ENCODE data around the gene STK10.
"Not testable (repeated sequence)": the region's sequence is repeated elsewhere in the genome, so short reads cannot be mapped to it uniquely, and the experiment has no call there.

The STK10 gene

DNA sequence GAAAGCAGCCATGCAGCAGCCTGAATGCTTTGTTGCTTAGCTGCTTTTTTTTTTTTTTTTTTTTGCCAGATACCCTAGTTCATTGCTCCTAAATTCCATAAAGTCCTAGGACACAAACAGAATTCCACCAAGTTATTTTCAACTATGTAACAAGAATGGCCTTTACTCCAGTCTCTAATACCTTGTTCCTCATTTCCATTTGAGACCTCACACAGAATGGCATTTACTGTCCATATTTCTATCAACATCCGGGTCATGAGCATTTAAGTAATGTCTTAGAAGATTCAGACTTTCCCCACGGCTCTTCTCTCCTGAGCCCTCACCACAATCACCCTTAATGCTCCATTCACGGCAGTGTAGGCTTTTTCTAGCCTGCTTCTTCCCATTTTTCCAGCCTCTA is 149.9 kb downstream of the STK10 start:
- Histone ChIP-seq H3K9me3 (ENCODE audit: control insufficient read depth in 5 of 5, low read length in 5 of 5) (no peaks in the 10 kb centered on the region), H3K4me1 (ENCODE audit: control insufficient read depth in 5 of 5, insufficient read depth in 5 of 5, low read length in 5 of 5) (peaks cover 0 to 9% (median 3%) of the 10 kb centered on the region in 5 donors), H3K27ac (ENCODE audit: low read depth, low read length) (no peak overlapping the region), H3K4me3 (ENCODE audit: low read depth in 1 of 5, low read length in 5 of 5) (no peak overlapping the region), H3K9ac (ENCODE audit: low read length in 5 of 5) (no peak overlapping the region), H3K36me3 (ENCODE audit: control insufficient read depth in 5 of 5, insufficient read depth in 5 of 5, low read length in 5 of 5) (no peaks in the 10 kb centered on the region), H3K27me3 (ENCODE audit: control insufficient read depth in 5 of 5, insufficient read depth in 4 of 5, low read length in 5 of 5) (no peaks in the 10 kb centered on the region)

DNA sequence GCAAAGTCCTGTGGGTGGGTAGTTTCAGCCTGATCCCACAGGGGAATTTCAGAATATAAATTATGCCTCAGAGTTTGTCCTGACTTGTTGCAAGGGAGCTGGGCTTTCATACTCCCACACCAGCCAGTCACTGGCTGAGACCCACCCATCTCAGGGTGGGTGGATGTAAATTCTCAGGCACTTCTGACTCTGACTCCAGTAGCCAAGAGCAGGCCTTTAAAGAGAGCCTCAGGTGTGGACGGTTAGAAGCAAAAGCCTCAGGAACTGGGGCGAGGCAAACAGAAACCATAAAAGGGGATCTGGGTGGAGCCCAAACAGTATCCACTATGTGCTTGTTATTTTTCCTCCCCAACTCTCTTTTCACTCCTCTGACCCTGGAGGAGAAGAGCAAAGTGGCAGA is 153.0 kb downstream of the STK10 start:
- Histone ChIP-seq H3K27ac (ENCODE audit: low read depth, low read length) (no peak overlapping the region), H3K4me3 (ENCODE audit: low read depth in 1 of 5, low read length in 5 of 5) (no peak overlapping the region), H3K4me1 (ENCODE audit: control insufficient read depth in 5 of 5, insufficient read depth in 5 of 5, low read length in 5 of 5) (peaks cover 0 to 5% (median 3%) of the 10 kb centered on the region in 5 donors), H3K27me3 (ENCODE audit: control insufficient read depth in 5 of 5, insufficient read depth in 4 of 5, low read length in 5 of 5) (no peaks in the 10 kb centered on the region), H3K9me3 (ENCODE audit: control insufficient read depth in 5 of 5, low read length in 5 of 5) (no peaks in the 10 kb centered on the region), H3K9ac (ENCODE audit: low read length in 5 of 5) (no peak overlapping the region), H3K36me3 (ENCODE audit: control insufficient read depth in 5 of 5, insufficient read depth in 5 of 5, low read length in 5 of 5) (no peaks in the 10 kb centered on the region)

DNA sequence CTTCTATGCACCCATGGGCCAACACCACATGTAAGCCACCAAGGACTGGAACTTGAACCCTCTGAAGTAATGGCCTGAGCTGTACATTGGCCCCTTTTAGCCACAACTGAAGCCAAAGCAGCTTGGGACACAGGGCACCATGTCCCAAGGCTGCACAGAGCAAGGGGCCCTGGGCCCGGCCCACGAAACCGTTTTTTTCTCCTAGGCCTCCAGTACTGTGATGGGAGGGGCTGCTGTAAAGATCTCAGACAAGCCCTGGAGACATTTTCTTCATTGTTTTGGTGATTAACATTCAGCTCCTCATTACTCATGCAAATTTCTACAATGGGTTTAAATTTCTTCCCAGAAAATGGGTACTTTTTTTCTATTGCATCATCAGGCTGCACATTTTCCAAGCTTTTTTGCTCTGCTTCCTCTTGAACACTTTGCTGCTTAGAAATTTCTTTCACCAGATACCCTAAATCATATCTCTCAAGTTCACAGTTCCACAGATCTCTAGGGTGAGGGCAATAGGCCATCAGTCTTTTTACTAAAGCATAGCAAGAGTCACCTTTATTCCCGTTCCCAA is 156.0 kb downstream of the STK10 start:
- Histone ChIP-seq H3K4me3 (ENCODE audit: low read depth in 1 of 5, low read length in 5 of 5) (no peak overlapping the region), H3K27ac (ENCODE audit: low read depth, low read length) (no peak overlapping the region), H3K9me3 (ENCODE audit: control insufficient read depth in 5 of 5, low read length in 5 of 5) (no peaks in the 10 kb centered on the region), H3K36me3 (ENCODE audit: control insufficient read depth in 5 of 5, insufficient read depth in 5 of 5, low read length in 5 of 5) (no peaks in the 10 kb centered on the region), H3K9ac (ENCODE audit: low read length in 5 of 5) (no peak overlapping the region), H3K4me1 (ENCODE audit: control insufficient read depth in 5 of 5, insufficient read depth in 5 of 5, low read length in 5 of 5) (peaks cover 0 to 8% (median 6%) of the 10 kb centered on the region in 5 donors), H3K27me3 (ENCODE audit: control insufficient read depth in 5 of 5, insufficient read depth in 4 of 5, low read length in 5 of 5) (no peaks in the 10 kb centered on the region)

DNA sequence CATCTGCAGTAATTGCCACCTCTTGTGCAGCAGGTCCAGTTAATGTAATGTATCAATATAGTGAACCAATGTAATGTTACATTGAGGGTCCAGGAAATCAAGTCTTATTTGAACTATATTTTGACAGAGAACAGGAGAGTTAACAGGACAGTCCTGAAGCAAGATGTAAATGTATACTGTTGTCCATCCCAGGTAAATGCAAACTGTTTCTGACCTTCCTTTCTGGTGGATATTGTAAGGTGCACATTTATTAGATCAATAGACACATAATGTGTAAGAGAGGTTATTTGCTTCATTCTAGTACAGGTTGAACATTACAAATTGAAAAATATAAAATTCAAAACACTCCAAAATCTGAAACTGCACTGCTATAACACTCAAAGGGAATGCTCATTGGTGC is 158.1 kb downstream of the STK10 start:
- Histone ChIP-seq H3K9me3 (ENCODE audit: control insufficient read depth in 5 of 5, low read length in 5 of 5) (no peaks in the 10 kb centered on the region), H3K27me3 (ENCODE audit: control insufficient read depth in 5 of 5, insufficient read depth in 4 of 5, low read length in 5 of 5) (no peaks in the 10 kb centered on the region), H3K4me1 (ENCODE audit: control insufficient read depth in 5 of 5, insufficient read depth in 5 of 5, low read length in 5 of 5) (peaks cover 1 to 8% (median 6%) of the 10 kb centered on the region in 5 donors), H3K36me3 (ENCODE audit: control insufficient read depth in 5 of 5, insufficient read depth in 5 of 5, low read length in 5 of 5) (no peaks in the 10 kb centered on the region), H3K27ac (ENCODE audit: low read depth, low read length) (no peak overlapping the region), H3K9ac (ENCODE audit: low read length in 5 of 5) (no peak overlapping the region), H3K4me3 (ENCODE audit: low read depth in 1 of 5, low read length in 5 of 5) (no peak overlapping the region)

DNA sequence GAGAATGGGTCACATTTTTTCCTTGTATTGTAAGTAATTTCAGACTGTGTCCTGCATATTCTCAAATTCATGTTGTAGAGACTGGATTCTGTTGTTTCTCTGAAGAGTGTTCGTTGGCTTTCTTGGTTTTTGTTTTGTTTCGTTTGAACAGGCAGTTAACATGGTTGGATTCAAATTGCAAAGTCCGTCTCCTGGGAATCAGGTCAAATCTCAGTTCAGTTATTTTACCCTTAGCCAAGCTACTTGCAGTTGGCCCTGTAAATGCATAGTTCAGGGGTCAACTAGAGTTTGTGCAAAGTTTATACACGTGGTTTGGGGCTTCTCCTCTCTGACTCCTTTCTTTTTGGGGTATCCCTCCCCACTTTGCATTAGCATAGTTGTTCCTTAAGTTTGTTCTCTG is 159.9 kb downstream of the STK10 start:
- Histone ChIP-seq H3K27ac (ENCODE audit: low read depth, low read length) (no peak overlapping the region), H3K9ac (ENCODE audit: low read length in 5 of 5) (no peak overlapping the region), H3K4me1 (ENCODE audit: control insufficient read depth in 5 of 5, insufficient read depth in 5 of 5, low read length in 5 of 5) (peaks cover 2 to 8% (median 6%) of the 10 kb centered on the region in 5 donors), H3K9me3 (ENCODE audit: control insufficient read depth in 5 of 5, low read length in 5 of 5) (no peaks in the 10 kb centered on the region), H3K27me3 (ENCODE audit: control insufficient read depth in 5 of 5, insufficient read depth in 4 of 5, low read length in 5 of 5) (no peaks in the 10 kb centered on the region), H3K36me3 (ENCODE audit: control insufficient read depth in 5 of 5, insufficient read depth in 5 of 5, low read length in 5 of 5) (no peaks in the 10 kb centered on the region), H3K4me3 (ENCODE audit: low read depth in 1 of 5, low read length in 5 of 5) (no peak overlapping the region)

DNA sequence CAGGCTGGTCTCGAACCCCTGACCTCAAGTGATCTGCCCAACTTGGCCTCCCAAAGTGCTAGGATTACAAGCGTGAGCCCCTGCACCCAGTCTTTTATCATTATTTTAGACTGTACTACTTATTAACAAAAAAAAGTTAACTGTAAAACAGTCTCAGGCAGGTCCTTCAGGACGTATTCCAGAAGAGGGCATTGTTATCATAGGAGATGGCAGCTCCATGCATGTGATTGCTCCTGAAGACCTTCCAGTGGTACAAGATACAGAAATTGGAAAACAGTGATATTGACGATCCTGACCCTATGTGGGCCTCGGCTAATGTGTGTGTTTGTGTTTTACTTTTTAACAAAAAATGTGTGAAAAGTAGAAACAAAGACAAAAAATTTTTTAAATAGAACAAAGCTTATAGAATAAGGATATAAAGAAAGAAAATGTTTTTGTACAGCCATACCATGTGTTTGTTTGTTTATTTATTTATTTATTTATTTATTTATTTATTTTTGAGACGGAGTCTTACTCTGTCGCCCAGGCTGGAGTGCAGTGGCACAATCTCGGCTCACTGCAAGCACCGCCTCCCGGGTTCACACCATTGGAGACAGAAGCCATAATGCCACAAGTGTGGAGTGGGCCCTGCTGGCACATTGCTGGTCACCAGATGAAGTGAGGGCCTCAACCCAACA is 167.8 kb downstream of the STK10 start:
- not testable (repeated sequence) for H3K9me3 ChIP-seq (ENCODE audit: control insufficient read depth in 5 of 5, low read length in 5 of 5); H3K9ac ChIP-seq (ENCODE audit: low read length in 5 of 5); H3K4me3 ChIP-seq (ENCODE audit: low read depth in 1 of 5, low read length in 5 of 5); H3K27ac ChIP-seq (ENCODE audit: low read depth, low read length); H3K36me3 ChIP-seq (ENCODE audit: control insufficient read depth in 5 of 5, insufficient read depth in 5 of 5, low read length in 5 of 5); H3K27me3 ChIP-seq (ENCODE audit: control insufficient read depth in 5 of 5, insufficient read depth in 4 of 5, low read length in 5 of 5); H3K4me1 ChIP-seq (ENCODE audit: control insufficient read depth in 5 of 5, insufficient read depth in 5 of 5, low read length in 5 of 5)

DNA sequence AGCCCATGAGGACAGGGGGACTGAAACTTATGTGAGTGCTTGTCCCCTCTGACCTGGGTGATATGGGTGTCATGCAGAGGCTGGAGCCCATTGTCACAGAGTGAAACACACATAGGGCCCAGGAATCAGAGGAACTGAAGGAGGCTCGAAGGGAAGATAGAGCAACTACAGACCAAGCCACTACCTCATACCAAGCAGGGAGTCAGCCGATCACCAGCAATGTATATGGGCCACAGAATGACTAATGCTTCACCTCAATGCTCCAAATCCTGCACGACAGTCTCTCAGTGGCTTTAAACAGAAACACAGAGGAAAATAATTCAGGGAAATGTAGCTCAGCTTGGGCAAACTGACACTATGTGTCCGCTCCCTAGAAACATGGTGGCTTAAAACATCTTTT is 172.7 kb downstream of the STK10 start:
- H3K4me3 ChIP-seq (ENCODE audit: low read depth in 1 of 5, low read length in 5 of 5), result no peak overlapping the region
- no peaks in the 10 kb centered on the region for H3K27me3 ChIP-seq (ENCODE audit: control insufficient read depth in 5 of 5, insufficient read depth in 4 of 5, low read length in 5 of 5)
- no peaks in the 10 kb centered on the region for H3K4me1 ChIP-seq (ENCODE audit: control insufficient read depth in 5 of 5, insufficient read depth in 5 of 5, low read length in 5 of 5)
- no peaks in the 10 kb centered on the region for H3K36me3 ChIP-seq (ENCODE audit: control insufficient read depth in 5 of 5, insufficient read depth in 5 of 5, low read length in 5 of 5)
- H3K27ac ChIP-seq (ENCODE audit: low read depth, low read length), result no peak overlapping the region
- no peak overlapping the region for H3K9ac ChIP-seq (ENCODE audit: low read length in 5 of 5)
- H3K9me3 ChIP-seq (ENCODE audit: control insufficient read depth in 5 of 5, low read length in 5 of 5), result no peaks in the 10 kb centered on the region

DNA sequence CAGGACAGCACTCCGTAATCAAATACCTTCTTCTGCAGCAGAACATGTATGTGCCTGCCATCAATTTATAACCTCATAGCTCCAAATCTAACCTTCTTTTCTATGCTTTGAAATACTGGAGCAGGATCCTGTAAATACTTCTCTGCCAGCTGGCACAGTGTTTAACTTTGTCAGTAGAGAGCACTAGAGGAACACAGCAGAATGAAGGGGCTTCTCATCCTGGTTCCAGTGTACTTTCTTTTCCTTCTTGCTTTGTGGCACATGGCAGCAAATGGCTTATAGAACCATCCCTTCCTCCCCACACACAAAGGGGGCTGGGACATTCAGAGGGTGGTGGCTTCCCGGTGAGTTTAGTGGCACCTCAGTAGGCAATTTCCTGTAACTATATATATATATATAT is 177.7 kb downstream of the STK10 start:
- H3K4me3 ChIP-seq (ENCODE audit: low read depth in 1 of 5, low read length in 5 of 5), result no peak overlapping the region

DNA sequence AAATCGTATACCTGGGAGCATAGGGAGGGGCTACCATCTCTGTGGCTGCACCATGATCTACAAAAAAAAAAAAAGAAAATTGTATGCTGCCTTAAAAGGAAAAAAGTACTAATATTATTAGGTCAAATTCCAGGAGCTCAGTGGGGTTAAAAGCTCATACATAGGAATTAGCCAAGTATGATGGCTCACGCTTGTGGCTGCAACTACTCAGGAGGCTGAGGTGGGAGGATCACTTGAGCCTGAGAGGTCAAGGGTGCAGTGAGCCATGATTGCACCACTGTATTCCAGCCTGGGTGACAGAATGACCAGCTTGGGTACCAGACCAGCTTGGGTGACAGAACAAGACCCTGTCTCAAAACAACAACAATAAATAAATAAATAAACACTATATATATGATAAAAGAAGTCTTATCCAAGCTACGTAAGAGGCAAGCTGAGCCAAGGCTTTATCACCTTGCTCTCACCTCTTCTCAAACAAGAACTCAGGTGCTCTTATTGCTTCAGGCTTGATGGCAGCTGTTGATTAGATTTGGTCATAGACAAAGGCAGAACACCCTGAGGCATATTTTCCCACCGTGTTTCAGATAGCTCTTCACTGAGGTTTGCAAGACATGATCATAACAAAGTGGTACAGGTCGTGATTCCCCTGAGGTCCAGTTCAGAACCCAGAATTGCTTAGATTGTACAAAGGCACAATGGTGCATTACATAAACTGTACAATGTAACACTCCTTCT is 178.3 kb downstream of the STK10 start:
- no peak overlapping the region for H3K27ac ChIP-seq (ENCODE audit: low read depth, low read length)
- H3K9ac ChIP-seq (ENCODE audit: low read length in 5 of 5), result no peak overlapping the region
- no peaks in the 10 kb centered on the region for H3K36me3 ChIP-seq (ENCODE audit: control insufficient read depth in 5 of 5, insufficient read depth in 5 of 5, low read length in 5 of 5)
- no peak overlapping the region for H3K4me3 ChIP-seq (ENCODE audit: low read depth in 1 of 5, low read length in 5 of 5)
- H3K9me3 ChIP-seq (ENCODE audit: control insufficient read depth in 5 of 5, low read length in 5 of 5), result no peaks in the 10 kb centered on the region
- H3K27me3 ChIP-seq (ENCODE audit: control insufficient read depth in 5 of 5, insufficient read depth in 4 of 5, low read length in 5 of 5), result no peaks in the 10 kb centered on the region
- peaks cover 9 to 26% (median 18%) of the 10 kb centered on the region in 5 donors for H3K4me1 ChIP-seq (ENCODE audit: control insufficient read depth in 5 of 5, insufficient read depth in 5 of 5, low read length in 5 of 5)

More for the DNA sequence above, 177.7 kb downstream of the STK10 start:
- Histone ChIP-seq H3K36me3 (ENCODE audit: control insufficient read depth in 5 of 5, insufficient read depth in 5 of 5, low read length in 5 of 5) (no peaks in the 10 kb centered on the region), H3K27ac (ENCODE audit: low read depth, low read length) (no peak overlapping the region), H3K4me1 (ENCODE audit: control insufficient read depth in 5 of 5, insufficient read depth in 5 of 5, low read length in 5 of 5) (peaks cover 5 to 20% (median 13%) of the 10 kb centered on the region in 5 donors), H3K9ac (ENCODE audit: low read length in 5 of 5) (no peak overlapping the region), H3K27me3 (ENCODE audit: control insufficient read depth in 5 of 5, insufficient read depth in 4 of 5, low read length in 5 of 5) (no peaks in the 10 kb centered on the region), H3K9me3 (ENCODE audit: control insufficient read depth in 5 of 5, low read length in 5 of 5) (no peaks in the 10 kb centered on the region)

DNA sequence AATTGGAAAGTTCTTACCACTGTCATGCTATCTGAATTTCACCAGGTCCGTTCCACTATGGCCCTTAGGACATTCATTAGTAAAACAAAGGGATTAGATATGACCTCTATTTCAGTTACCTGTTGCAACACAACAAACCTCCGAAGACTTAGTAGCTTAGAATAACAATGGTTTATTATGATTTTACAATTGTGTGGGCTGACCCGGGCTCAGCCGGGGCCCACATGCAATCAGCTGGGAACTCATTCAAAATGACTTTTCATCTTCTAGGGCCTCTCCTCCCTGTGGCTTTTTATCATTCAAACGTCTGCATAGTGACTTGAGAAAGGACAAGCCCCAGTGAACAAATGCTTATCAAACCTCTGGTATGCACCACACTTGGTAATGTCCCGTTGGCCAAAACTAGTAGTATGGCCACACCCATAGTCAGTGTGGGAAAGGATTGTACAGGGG is 179.3 kb downstream of the STK10 start:
- peaks cover 9 to 33% (median 28%) of the 10 kb centered on the region in 5 donors for H3K4me1 ChIP-seq (ENCODE audit: control insufficient read depth in 5 of 5, insufficient read depth in 5 of 5, low read length in 5 of 5)
- H3K36me3 ChIP-seq (ENCODE audit: control insufficient read depth in 5 of 5, insufficient read depth in 5 of 5, low read length in 5 of 5), result no peaks in the 10 kb centered on the region
- H3K9me3 ChIP-seq (ENCODE audit: control insufficient read depth in 5 of 5, low read length in 5 of 5), result no peaks in the 10 kb centered on the region
- H3K27me3 ChIP-seq (ENCODE audit: control insufficient read depth in 5 of 5, insufficient read depth in 4 of 5, low read length in 5 of 5), result no peaks in the 10 kb centered on the region
- no peak overlapping the region for H3K27ac ChIP-seq (ENCODE audit: low read depth, low read length)
- no peak overlapping the region for H3K4me3 ChIP-seq (ENCODE audit: low read depth in 1 of 5, low read length in 5 of 5)
- no peak overlapping the region for H3K9ac ChIP-seq (ENCODE audit: low read length in 5 of 5)
